H1 (cell line): ENCODE measurements around the gene SURF4. TPM values are rescaled to one million over a fixed set of nuclear protein-coding genes. Genes with fewer than 3 reads are reported as not detected.

Source experiments
- CREB1 ChIP-seq: IDR thresholded peaks from 2 replicates; pipeline ENCODE4 v1.6.1; 2012; ENCODE audit warnings: inconsistent platforms
- JUND ChIP-seq: IDR thresholded peaks from 2 replicates; pipeline ENCODE4 v1.6.1; 2011; ENCODE audit warnings: mild to moderate bottlenecking, improper control_type of control experiment, low read length
- SIN3A ChIP-seq, 2 experiments: IDR thresholded peaks in 1 of 2; conservative IDR thresholded peaks in 1 of 2; 2 replicates each; pipeline ENCODE4 v1.6.1; 2011 to 2012; ENCODE audit warnings: low read length in 2 of 2, improper control_type of control experiment in 1 of 2, low read depth in 1 of 2, mild to moderate bottlenecking in 1 of 2
- polyA plus RNA-seq, 7 experiments: library from polyadenylated mRNA; depleted of rRNA in 3 of 7; stranded (reverse) in 5 of 7; unstranded in 2 of 7; fragments of >200 nt in 5 of 7; fragments of 200-250 nt in 2 of 7; gene quantifications; 1 replicate in 5 of 7; 2 replicates in 1 of 7; 4 replicates in 1 of 7; pipeline versions ENCODE4 v1.2.1 to v1.2.3, GENCODE V29; 2011 to 2013; ENCODE audit warnings: missing spikeins in 2 of 7, mixed read lengths in 2 of 7
- total RNA-seq: library from RNA; stranded (reverse); fragmentation: NEBNext Ultra II Directional; extraction: Animal tissue kit (Norgen Biotek cat#: 25700); gene quantifications from 2 replicates; pipeline ENCODE4 v1.2.1, GENCODE V29; 2021

SURF4 gene
- total and polyA plus RNA-seq, 2 of the 8 experiments (the other 6 are each of a cell fraction or from before 2014, with no cell fraction given): 176 to 182 TPM

GRCh38 chr9:133359399-133360175, 16.3 kb downstream of the SURF4 start (continued):
- TF ChIP-seq SIN3A (conservative IDR thresholded peaks at IDR 0.05 in 1 of 2, IDR thresholded peaks at IDR 0.05 in 1 of 2; ENCODE audit: low read depth in 1 of 2, low read length in 2 of 2) (peak in 1 of 2 experiments; percentile 66; a peak in 1 of 4 replicates), JUND (no peak), CREB1 (no peak)
